Placental epithelial cell (primary cell): ENCODE measurements around the gene REPS1. TPM values are rescaled to one million over a fixed set of nuclear protein-coding genes. Genes with fewer than 3 reads are reported as not detected.

Source experiments
- total RNA-seq: library from RNA; depleted of rRNA; stranded (reverse); fragments of >200 nt; gene quantifications from 2 replicates; pipeline ENCODE4 v1.2.3, GENCODE V29; 2012

The REPS1 gene
- total RNA-seq, result 51.0 and 55.0 TPM in 2 replicates

GRCh38 chr6:138987643-138988468 lies at the start of gene REPS1:
TSS of gene REPS1 (minus strand) at chr6:138988253. CDS start at chr6:138987682, 571 bp downstream.

GRCh38 chr6:139028658-139029469 lies 40.8 kb upstream of the REPS1 start, which contains the start of gene ABRACL:
TSS of gene ABRACL (plus strand) at chr6:139028745. CDS start at chr6:139034161, 5,416 bp downstream.

Other genes starting within 250 kb of the REPS1 start
- gene CCDC28A, start 214.5 kb downstream of the REPS1 start, total RNA-seq, result 8.6 and 9.1 TPM in 2 replicates
- 0.39 TPM in 1 of 2 replicates, not detected in the other for gene ECT2L, start 192.2 kb downstream of the REPS1 start, total RNA-seq
- gene ABRACL, start 40.5 kb upstream of the REPS1 start, total RNA-seq, result 18.1 and 26.9 TPM in 2 replicates
- 20.4 and 22.3 TPM in 2 replicates for gene HECA, start 146.8 kb upstream of the REPS1 start, total RNA-seq